HG03066 (cell line): ENCODE results near the gene DDIAS.
"Not testable (repeated sequence)": the region's sequence is repeated elsewhere in the genome, so short reads cannot be mapped to it uniquely, and the experiment has no call there.

Experiments used
- ATAC-seq: cut with Tn5 transposase; IDR thresholded peaks from one replicate; pipeline ENCODE4 v1.9.1; 2021; ENCODE audit warnings: low read depth; ENCODE audit not compliant: unreplicated experiment

Gene DDIAS

DNA sequence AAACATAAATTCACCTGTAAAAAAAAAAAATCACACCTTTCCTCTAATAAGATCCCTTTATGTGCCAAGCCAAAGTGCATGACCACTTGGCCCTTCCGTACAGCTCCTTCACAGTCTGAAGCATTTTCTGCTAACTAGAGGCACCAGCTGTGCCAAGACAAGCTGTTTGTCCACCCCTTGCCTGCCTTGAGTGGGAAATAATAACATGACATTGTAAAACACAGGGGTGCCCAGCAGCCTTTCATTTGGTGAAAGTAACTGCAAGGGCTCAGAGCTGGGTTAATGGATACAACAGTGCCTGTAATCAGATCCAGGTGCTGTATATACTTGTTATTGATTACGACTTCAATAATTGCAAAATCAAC, 59.2 kb downstream of the DDIAS start:
- peak; percentile 32 for ATAC-seq

DNA sequence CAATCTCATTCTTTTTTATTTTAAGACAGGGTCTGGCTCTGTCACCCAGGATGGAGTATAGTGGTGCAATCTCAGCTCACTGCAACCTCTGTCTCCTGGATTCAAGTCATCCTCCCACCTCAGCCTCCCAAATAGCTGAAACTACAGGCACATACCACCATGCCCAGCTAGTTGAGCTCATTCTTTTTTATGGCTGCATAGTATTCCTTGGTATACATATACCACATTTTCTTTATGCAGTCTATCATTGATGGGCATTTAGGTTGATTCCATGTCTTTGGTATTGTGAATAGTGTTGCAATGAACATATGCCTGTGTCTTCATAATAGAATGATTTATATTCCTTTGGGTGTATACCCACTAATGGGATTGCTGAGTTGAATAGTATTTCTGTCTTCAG, 60.5 kb downstream of the DDIAS start:
- ATAC-seq = not testable (repeated sequence)

DNA sequence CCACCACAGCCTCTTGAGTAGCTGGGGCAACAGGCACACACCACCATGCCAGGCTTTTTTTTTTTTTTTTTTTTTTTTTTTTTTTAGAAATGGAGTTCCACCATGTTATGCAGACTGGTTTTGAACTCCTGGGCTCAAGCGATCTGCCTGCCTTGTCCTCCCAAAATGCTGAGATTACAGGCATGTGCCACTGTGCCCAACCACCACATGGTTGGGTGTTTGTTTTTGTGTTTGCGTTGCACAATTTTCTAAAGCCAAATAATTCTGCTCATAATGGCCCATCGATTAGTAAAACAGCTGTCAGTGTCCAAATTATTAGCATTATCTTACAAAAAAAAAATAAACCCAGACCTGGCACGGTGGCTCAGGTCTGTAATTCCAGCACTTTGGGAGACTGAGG, 65.8 kb downstream of the DDIAS start:
- no peak for ATAC-seq

DNA sequence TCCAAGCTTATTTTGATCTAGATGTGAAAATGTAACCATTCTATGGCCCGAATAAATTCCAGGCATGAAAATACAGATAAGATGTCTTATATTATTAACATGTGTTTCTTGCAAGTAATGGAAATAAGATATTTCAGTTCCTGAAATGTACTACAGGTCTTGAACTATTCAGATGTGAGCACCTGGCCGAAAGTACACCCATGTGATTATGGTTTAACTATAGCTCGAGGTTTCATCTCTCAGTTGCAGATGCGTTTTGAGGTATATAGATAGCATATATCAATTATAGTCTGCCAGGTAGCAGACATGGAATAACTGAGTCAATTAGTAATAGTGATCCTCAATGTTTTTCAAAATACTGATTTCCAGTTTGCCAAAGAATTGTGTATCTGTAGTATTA, 68.3 kb downstream of the DDIAS start:
- peak; percentile 98 for ATAC-seq

DNA sequence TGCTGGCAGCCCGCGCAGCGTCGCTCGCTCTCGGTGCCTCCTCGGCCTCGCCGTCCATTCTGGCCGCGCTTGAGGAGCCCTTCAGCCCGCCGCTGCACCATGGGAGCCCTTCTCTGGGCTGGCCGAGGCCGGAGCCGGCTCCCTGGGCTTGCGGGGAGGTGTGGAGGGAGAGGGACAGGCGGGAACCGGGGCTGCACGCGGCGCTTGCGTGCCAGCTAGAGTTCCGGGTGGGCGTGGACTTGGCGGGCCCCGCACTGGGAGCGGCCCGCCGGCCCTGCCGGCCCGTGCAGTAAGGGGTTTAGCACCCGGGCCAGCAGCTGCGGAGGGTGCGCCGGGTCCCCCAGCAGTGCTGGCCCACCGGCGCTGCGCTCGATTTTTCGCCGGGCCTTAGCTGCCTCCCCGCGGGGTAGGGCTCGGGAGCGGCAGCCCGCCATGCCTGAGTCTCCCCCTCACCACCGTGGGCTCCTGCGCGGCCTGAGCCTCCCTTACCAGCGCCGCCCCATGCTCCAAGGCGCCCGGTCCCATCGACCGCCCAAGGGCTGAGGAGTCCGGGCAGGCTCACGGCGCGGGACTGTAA, 69.1 kb downstream of the DDIAS start:
- ATAC-seq = not testable (repeated sequence)

DNA sequence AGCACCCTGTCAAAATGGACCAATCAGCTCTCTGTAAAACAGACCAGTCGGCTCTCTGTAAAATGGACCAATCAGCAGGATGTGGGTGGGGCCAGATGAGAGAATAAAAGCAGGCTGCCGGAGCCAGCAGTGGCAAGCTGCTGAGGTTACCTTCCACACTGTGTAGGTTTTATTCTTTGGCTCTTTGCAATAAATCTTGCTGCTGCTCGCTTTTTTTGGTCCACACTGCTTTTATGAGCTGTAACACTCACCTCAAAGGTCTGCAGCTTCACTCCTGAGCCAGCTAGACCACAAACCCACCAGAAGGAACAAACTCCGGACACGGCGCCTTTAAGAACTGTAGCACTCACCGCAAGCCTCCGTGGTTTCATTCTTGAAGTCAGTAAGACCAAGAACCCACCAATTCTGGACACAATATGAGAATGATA, 70.0 kb downstream of the DDIAS start:
- not testable (repeated sequence) for ATAC-seq

DNA sequence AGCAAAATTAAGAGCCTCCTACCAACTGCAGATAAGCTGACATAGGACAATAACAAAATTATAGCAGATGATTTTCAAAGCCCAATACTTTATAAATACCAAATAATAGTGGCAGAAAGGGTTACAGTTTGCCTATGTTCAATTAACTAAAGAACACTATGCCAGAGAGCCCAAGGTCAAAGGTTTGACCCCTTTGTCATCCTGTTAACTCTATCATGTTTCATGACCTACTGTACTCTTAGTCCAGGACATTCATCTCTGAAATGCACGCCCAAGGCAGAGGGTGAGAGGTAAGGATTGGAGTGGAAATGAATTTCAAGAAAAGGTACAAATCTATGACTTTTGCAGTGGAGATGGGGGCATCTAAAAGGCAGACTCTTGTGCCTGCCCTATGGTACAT, 70.6 kb downstream of the DDIAS start:
- ATAC-seq = no peak

DNA sequence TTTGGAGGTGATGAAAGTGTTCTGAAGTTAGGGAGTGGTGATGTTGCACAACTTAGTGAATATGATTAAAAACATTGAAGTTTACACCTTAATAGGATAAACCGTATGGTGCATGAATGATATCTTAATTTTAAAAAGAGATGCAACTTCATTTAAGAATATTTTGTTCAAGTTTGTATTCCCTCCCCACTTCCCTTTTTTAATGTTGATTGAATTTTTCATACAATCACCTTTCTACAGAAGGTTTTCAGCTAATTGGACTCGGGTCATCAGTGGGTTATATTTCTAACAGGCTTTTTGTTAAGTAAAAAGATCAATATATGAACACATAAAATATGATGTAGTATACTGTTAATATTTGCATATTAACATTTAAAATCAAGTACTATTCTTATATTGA, 72.6 kb downstream of the DDIAS start:
- ATAC-seq = no peak

DNA sequence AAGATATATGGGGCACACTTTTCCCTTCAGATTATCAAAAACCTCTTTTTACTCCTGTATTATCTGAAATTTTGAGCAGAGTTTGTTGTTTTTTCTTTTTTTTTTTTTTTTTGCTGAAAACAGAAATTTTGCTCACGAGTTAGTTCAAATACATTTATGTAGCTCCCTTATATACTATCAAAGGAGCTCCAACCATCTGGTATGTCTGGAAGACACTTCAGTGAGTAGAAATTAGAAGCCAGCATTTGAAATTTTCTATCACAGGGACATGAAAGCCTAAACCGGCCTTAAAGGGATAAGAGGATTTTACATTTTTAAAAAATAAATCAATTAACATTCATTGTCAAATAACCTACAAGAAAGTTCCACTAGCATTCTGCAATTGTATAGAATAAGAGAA, 73.3 kb downstream of the DDIAS start:
- ATAC-seq = no peak

DNA sequence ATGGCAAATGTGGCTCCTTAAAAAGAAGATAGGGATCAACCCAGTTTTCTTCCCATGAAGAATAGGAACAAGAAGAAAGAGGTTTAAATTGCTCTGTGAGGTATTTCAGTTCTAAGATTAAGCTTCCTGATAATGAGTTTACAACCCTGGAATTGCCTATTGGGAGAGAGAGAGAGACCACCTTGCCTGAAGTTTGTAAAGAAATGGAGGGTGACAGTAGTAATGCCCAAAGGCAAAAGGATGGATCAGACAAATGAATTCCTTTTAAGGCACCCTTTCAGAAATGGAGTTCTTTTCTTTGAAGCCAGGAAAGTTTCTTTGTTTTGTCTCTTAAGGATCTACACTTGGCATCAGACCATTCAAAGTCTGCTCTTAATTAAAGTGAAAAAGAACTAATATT, 74.3 kb downstream of the DDIAS start:
- no peak for ATAC-seq

DNA sequence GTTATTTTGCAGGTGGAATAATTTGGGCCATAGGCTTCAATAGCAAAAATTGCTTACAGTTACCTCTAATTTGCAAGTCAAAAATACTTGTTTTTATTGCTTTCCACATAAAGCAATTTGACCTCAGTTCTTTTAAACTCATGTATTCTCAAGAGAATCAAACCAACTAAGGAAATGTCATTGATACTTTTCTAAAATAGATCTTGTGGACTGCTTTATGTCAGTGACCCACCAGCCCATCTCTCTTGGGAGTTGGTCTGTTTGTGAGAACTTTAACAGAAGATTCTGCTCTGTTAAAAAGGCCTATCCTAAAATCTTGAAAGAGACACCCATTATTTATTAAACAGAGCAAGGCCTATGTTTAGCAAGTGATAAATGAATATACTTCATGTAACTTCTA, 75.2 kb downstream of the DDIAS start:
- no peak for ATAC-seq

DNA sequence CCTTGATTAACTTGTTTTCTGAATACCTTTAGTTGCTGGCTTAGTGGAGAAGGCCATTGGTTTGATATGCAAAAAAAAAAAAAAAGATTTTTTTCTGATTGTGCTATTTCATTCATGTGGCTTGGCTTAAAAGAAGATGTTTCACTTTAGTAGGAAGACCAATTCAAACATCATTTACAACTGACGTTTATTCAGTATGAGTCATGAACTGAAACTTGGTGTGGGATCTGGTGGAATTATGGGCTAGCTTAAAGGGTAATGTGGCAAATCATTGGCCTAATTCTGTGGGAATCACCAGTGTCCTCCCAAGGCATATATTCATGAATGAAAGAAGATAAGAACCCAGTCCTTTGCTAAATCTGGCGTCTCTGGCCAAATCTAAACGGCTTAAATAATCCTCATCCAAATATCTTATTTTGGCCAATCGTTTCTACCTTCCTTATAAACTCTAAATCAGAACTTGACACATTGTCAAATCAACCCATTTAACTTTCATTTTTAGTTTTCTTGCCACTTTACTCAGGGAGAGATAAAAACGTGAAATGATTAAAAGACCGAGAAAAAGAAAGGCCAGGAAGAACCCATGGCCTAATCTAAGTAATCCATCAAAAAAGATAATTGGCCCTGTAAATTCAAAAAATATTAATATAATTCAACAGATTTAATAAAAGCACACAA, 77.0 kb downstream of the DDIAS start:
- peak; percentile 61 for ATAC-seq

DNA sequence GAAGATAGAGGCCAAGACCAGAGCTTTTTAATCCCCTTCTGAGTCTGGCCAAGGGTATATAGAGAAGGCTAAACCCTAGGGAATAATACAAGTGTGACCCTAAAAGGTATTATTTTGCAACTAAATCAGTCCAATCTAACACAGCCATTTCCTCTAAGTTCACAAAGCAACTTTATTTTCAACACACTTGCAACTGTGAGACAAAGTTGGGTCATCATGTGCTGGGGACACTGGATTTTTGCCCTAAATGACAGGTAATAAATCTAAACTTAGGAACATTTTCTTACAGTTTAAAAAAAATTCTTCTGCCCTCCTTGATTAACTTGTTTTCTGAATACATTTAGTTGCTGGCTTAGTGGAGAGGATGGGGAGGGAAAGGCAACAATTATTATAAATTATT, 78.3 kb downstream of the DDIAS start:
- ATAC-seq = no peak

DNA sequence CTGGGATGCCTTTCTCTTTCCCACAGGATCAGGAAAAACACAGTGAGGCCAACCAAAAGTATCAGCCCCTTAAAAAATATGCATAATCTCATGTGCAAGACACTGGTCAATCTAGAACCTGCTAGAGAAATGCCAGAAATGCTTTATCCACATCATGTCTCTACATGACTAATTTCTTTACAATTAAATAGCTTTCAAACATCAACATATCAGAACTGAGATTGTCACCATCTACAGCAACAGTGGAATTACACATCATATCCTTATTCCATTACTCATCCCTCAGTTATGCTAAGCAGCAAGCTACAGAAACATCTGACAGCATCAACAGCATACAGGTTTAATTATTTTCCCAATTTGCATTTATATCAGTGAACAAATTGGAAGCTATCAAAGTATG, 78.8 kb downstream of the DDIAS start:
- no peak for ATAC-seq

DNA sequence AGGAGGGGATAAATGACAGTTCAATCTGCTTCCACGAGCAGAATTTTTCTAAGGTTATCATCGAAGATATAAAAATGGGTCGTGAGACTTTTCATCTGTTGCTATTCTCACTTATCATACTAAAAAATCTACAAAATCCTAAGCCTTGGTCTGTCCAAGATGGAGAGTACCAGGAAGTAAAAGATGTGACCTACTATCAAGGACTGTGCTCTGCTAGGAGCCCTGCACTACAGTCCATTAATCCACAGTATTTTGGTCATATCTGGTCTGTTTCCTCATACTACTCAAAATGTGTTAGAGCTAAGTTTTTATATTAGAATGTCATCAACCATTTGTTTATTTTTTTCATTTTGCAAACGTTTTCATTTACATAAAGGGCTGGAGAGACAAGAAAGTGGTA, 79.4 kb downstream of the DDIAS start:
- ATAC-seq = no peak

DNA sequence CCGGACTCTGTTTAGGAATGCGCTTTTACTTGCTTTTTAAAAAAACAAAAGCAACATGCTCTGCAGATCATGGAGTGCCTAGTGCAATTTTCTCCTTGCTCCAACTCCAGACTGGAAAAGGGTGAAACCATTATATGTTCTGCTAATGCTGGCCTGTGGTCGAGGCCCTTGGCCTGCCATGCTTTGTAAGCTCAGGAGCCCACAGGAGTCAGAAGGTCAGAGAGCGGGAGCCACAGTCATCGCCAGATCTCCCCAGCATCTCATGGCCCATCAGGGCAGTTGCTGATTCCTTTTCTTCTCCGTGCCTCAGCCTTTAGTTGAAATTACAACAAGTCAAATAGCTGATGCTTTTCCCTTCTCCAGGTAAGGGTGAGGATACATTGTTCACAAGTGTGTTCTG, 80.3 kb downstream of the DDIAS start:
- ATAC-seq = no peak
